ENCODE results near the gene HIF1A. TPM values are rescaled to one million over a fixed set of nuclear protein-coding genes. Genes with fewer than 3 reads are reported as not detected.
"Not testable (repeated sequence)": the region's sequence is repeated elsewhere in the genome, so short reads cannot be mapped to it uniquely, and the experiment has no call there.

HIF1A gene
- polyA plus RNA-seq, 3 donors from 2014 or later = 28.7 to 62.2 (median 34.3) TPM

- Mint-ChIP-seq H3K9me3 (no peaks in the 10 kb centered on the region), H3K4me3 (no peak overlapping the region), H3K4me1 (peaks cover 31 to 78% of the 10 kb centered on the region in 2 donors), H3K27ac (no peak overlapping the region), H3K36me3 (peaks cover 0 to 3% (median 0%) of the 10 kb centered on the region in 3 donors), H3K27me3 (ENCODE audit: low read depth in 3 of 3) (no peaks in the 10 kb centered on the region)
- no peak for DNase-seq
Measured at GRCh38 chr14:61705017-61705416, 9.7 kb downstream of the HIF1A start.

GRCh38 chr14:61706096-61706690 lies 10.9 kb downstream of the HIF1A start:
- DNase-seq = no peak
- no peaks in the 10 kb centered on the region for H3K27me3 Mint-ChIP-seq (ENCODE audit: low read depth in 3 of 3)
- no peaks in the 10 kb centered on the region for H3K36me3 Mint-ChIP-seq
- no peak overlapping the region for H3K4me3 Mint-ChIP-seq
- H3K4me1 Mint-ChIP-seq = peaks cover 31 to 79% of the 10 kb centered on the region in 2 donors
- H3K9me3 Mint-ChIP-seq = no peaks in the 10 kb centered on the region
- H3K27ac Mint-ChIP-seq = peak overlapping the region in 2 of 6 donors; percentile 25 to 29

GRCh38 chr14:61707774-61708173 lies 12.5 kb downstream of the HIF1A start:
- not testable (repeated sequence) for H3K36me3 Mint-ChIP-seq; H3K9me3 Mint-ChIP-seq; DNase-seq; H3K27me3 Mint-ChIP-seq (ENCODE audit: low read depth in 3 of 3); H3K4me3 Mint-ChIP-seq; H3K27ac Mint-ChIP-seq
- H3K4me1 Mint-ChIP-seq = peaks cover 40 to 91% of the 10 kb centered on the region in 2 donors

GRCh38 chr14:61708693-61709092 lies 13.4 kb downstream of the HIF1A start:
- H3K27ac Mint-ChIP-seq; H3K4me3 Mint-ChIP-seq; H3K36me3 Mint-ChIP-seq; H3K27me3 Mint-ChIP-seq (ENCODE audit: low read depth in 3 of 3); DNase-seq; H3K9me3 Mint-ChIP-seq: not testable (repeated sequence)
- peaks cover 43 to 91% of the 10 kb centered on the region in 2 donors for H3K4me1 Mint-ChIP-seq

GRCh38 chr14:61710853-61711817 lies 15.8 kb downstream of the HIF1A start:
- no peaks in the 10 kb centered on the region for H3K9me3 Mint-ChIP-seq
- DNase-seq = no peak
- no peaks in the 10 kb centered on the region for H3K36me3 Mint-ChIP-seq
- peak overlapping the region in 4 of 5 donors; percentile 2 to 54 (median 12) for H3K4me3 Mint-ChIP-seq
- peaks cover 0 to 6% (median 2%) of the 10 kb centered on the region in 3 donors for H3K27me3 Mint-ChIP-seq (ENCODE audit: low read depth in 3 of 3)
- H3K27ac Mint-ChIP-seq = peak overlapping the region in 3 of 6 donors; percentile 2 to 65 (median 25)
- H3K4me1 Mint-ChIP-seq = peaks cover 45 to 79% of the 10 kb centered on the region in 2 donors

- H3K27me3 Mint-ChIP-seq (ENCODE audit: low read depth in 3 of 3) = peaks cover 0 to 6% (median 2%) of the 10 kb centered on the region in 3 donors
- H3K27ac Mint-ChIP-seq = peak overlapping the region in 2 of 6 donors; percentile 37 to 65
- no peak overlapping the region for H3K4me3 Mint-ChIP-seq
- no peaks in the 10 kb centered on the region for H3K36me3 Mint-ChIP-seq
- peaks cover 44 to 80% of the 10 kb centered on the region in 2 donors for H3K4me1 Mint-ChIP-seq
- no peak for DNase-seq
- no peaks in the 10 kb centered on the region for H3K9me3 Mint-ChIP-seq
Measured at GRCh38 chr14:61712137-61712536, 16.8 kb downstream of the HIF1A start.

GRCh38 chr14:61713724-61714437 lies 18.6 kb downstream of the HIF1A start:
- no peak for DNase-seq
- Mint-ChIP-seq H3K27me3 (ENCODE audit: low read depth in 3 of 3) (peaks cover 0 to 6% (median 2%) of the 10 kb centered on the region in 3 donors), H3K9me3 (no peaks in the 10 kb centered on the region), H3K27ac (peak overlapping the region in 1 of 6 donors; percentile 27), H3K36me3 (no peaks in the 10 kb centered on the region), H3K4me3 (no peak overlapping the region), H3K4me1 (peaks cover 56 to 87% of the 10 kb centered on the region in 2 donors)

- no peak overlapping the region for H3K27ac Mint-ChIP-seq
- no peak for DNase-seq
- H3K36me3 Mint-ChIP-seq = peaks cover 0 to 5% (median 3%) of the 10 kb centered on the region in 3 donors
- H3K9me3 Mint-ChIP-seq = no peaks in the 10 kb centered on the region
- peaks cover 0 to 4% (median 2%) of the 10 kb centered on the region in 3 donors for H3K27me3 Mint-ChIP-seq (ENCODE audit: low read depth in 3 of 3)
- H3K4me1 Mint-ChIP-seq = peaks cover 60 to 87% of the 10 kb centered on the region in 2 donors
- no peak overlapping the region for H3K4me3 Mint-ChIP-seq
Measured at GRCh38 chr14:61716956-61717355, 21.6 kb downstream of the HIF1A start.

- Mint-ChIP-seq H3K36me3 (peaks cover 0 to 8% (median 3%) of the 10 kb centered on the region in 3 donors), H3K27ac (peak overlapping the region in 1 of 6 donors; percentile 28), H3K27me3 (ENCODE audit: low read depth in 3 of 3) (peaks cover 0 to 1% (median 0%) of the 10 kb centered on the region in 3 donors), H3K4me1 (peaks cover 51 to 76% of the 10 kb centered on the region in 2 donors), H3K4me3 (no peak overlapping the region), H3K9me3 (no peaks in the 10 kb centered on the region)
- DNase-seq = no peak
Measured at GRCh38 chr14:61718039-61718438, 22.7 kb downstream of the HIF1A start.

GRCh38 chr14:61719344-61720293 lies 24.3 kb downstream of the HIF1A start:
- peaks cover 3 to 13% (median 4%) of the 10 kb centered on the region in 3 donors for H3K36me3 Mint-ChIP-seq
- DNase-seq = peak; percentile 21 to 43 (median 38)
- H3K4me1 Mint-ChIP-seq = peaks cover 49 to 68% of the 10 kb centered on the region in 2 donors
- no peaks in the 10 kb centered on the region for H3K9me3 Mint-ChIP-seq
- H3K27me3 Mint-ChIP-seq (ENCODE audit: low read depth in 3 of 3) = peaks cover 0 to 5% (median 0%) of the 10 kb centered on the region in 3 donors
- peak overlapping the region; percentile 16 to 71 (median 44) for H3K4me3 Mint-ChIP-seq
- H3K27ac Mint-ChIP-seq = peak overlapping the region; percentile 58 to 86 (median 80)

- DNase-seq = no peak
- peak overlapping the region; percentile 58 to 86 (median 80) for H3K27ac Mint-ChIP-seq
Measured at GRCh38 chr14:61720294-61720661, 25.0 kb downstream of the HIF1A start.

GRCh38 chr14:61720741-61721140 lies 25.4 kb downstream of the HIF1A start:
- Mint-ChIP-seq H3K4me3 (peak overlapping the region in 3 of 5 donors; percentile 29 to 70 (median 45)), H3K36me3 (peaks cover 7 to 18% (median 9%) of the 10 kb centered on the region in 3 donors), H3K27me3 (ENCODE audit: low read depth in 3 of 3) (peaks cover 0 to 5% (median 0%) of the 10 kb centered on the region in 3 donors), H3K4me1 (peaks cover 48 to 72% of the 10 kb centered on the region in 2 donors), H3K27ac (peak overlapping the region in 5 of 6 donors; percentile 39 to 79 (median 58)), H3K9me3 (no peaks in the 10 kb centered on the region)
- no peak for DNase-seq

More at GRCh38 chr14:61720294-61720661, 25.0 kb downstream of the HIF1A start:
- Mint-ChIP-seq H3K4me1 (peaks cover 48 to 74% of the 10 kb centered on the region in 2 donors), H3K9me3 (no peaks in the 10 kb centered on the region), H3K27me3 (ENCODE audit: low read depth in 3 of 3) (peaks cover 0 to 5% (median 0%) of the 10 kb centered on the region in 3 donors), H3K36me3 (peaks cover 7 to 18% (median 9%) of the 10 kb centered on the region in 3 donors), H3K4me3 (peak overlapping the region; percentile 16 to 71 (median 44))
